AG04449 (cell line): ENCODE data around the gene ZSWIM7.
"Not testable (repeated sequence)": the region's sequence is repeated elsewhere in the genome, so short reads cannot be mapped to it uniquely, and the experiment has no call there.

ENCODE experiments used
- CTCF ChIA-PET: fragments of 350-600 bp; formaldehyde crosslinking; extraction: SDS; loops from one replicate; lab custom pipeline; 2021; ENCODE audit warnings: antibody characterized with exemption; lab: Yijun Ruan, JAX
- POLR2A ChIA-PET: fragments of 400-600, 350-600 bp; formaldehyde crosslinking; extraction: SDS; loops from one replicate; lab custom pipeline; 2020; ENCODE audit warnings: antibody characterized with exemption, inconsistent platforms; lab: Yijun Ruan, JAX
- DNase-seq: peaks from one replicate; pipeline ENCODE4 v3.0.0-alpha.2; 2010; ENCODE audit warnings: low read depth, low spot score
- H3K4me3 ChIP-seq: 2 replicates; pipeline ENCODE4 v1.5.1; 2011; ENCODE audit warnings: low read depth, mild to moderate bottlenecking, control low read depth, low read length
- CTCF ChIP-seq: IDR thresholded peaks from one replicate; pipeline ENCODE4 v1.5.1; 2011; ENCODE audit warnings: mild to moderate bottlenecking, moderate library complexity, low read length, control low read depth, inconsistent platforms; ENCODE audit not compliant: insufficient read depth; ENCODE audit errors: missing control alignments

ZSWIM7 gene

GRCh38 chr17:15981646-15982580 lies 17.6 kb downstream of the ZSWIM7 start:
- POLR2A ChIA-PET: no interaction called here

GRCh38 chr17:15981208-15981607 lies 18.3 kb downstream of the ZSWIM7 start:
- no peak for TF ChIP-seq CTCF
- CTCF ChIA-PET: interaction anchor here (1.6 kb wide), 1 partner anchor 37 kb away, joined by 4 read pairs; the partner anchor contains the start of gene ADORA2B
- POLR2A ChIA-PET: no interaction called here
- DNase-seq: no peak
- no peak overlapping the region for H3K4me3 ChIP-seq

More at GRCh38 chr17:15981646-15982580, 17.6 kb downstream of the ZSWIM7 start:
- DNase-seq: no peak
- CTCF ChIA-PET: interaction anchor here (0.8 to 1.6 kb wide), 3 partner anchors 15 to 37 kb away, joined by 3 to 4 read pairs (median 3); partner anchors contain the start of gene ADORA2B
- TF ChIP-seq CTCF: no peak
- H3K4me3 ChIP-seq: no peak overlapping the region

- CTCF ChIA-PET, POLR2A ChIA-PET, DNase-seq, H3K4me3 ChIP-seq: not testable (repeated sequence)
Observed at GRCh38 chr17:15979013-15979412, 20.5 kb downstream of the ZSWIM7 start.

- TF ChIP-seq CTCF: no peak
- no peak for DNase-seq
- H3K4me3 ChIP-seq: no peak overlapping the region
- POLR2A ChIA-PET: no interaction called here
- CTCF ChIA-PET: no interaction called here
Observed at GRCh38 chr17:15978606-15979005, 20.9 kb downstream of the ZSWIM7 start.

- CTCF ChIA-PET: no interaction called here
- no peak overlapping the region for H3K4me3 ChIP-seq
Observed at GRCh38 chr17:15977894-15978293, 21.6 kb downstream of the ZSWIM7 start.

GRCh38 chr17:15973834-15974233 lies 25.7 kb downstream of the ZSWIM7 start:
- ChIA-PET POLR2A (interaction anchor here (0.7 kb wide), 1 partner anchor 16 kb away, joined by 3 read pairs; no protein-coding TSS in a partner anchor), CTCF (interaction anchor here (0.8 to 1.0 kb wide), 2 partner anchors 29 to 146 kb away, joined by 3 to 4 read pairs; partner anchors contain the start of gene ADORA2B)
- TF ChIP-seq CTCF: no peak
- DNase-seq: no peak
- no peak overlapping the region for H3K4me3 ChIP-seq

More at GRCh38 chr17:15977894-15978293, 21.6 kb downstream of the ZSWIM7 start:
- no peak for DNase-seq
- no peak for TF ChIP-seq CTCF
- POLR2A ChIA-PET: no interaction called here
